CD4-positive, alpha-beta T cell (primary cell): ENCODE measurements around the gene ZNF394. TPM values are rescaled to one million over a fixed set of nuclear protein-coding genes. Genes with fewer than 3 reads are reported as not detected.

Experiments
- ATAC-seq: fragments of 200-7000 bp; cut with Tn5 transposase; one replicate; pipeline ENCODE4 v1.10.0; 2022; ENCODE audit warnings: mild to moderate bottlenecking; ENCODE audit not compliant: poor library complexity
- CTCF ChIA-PET: fragments of 350-600 bp; sonication (Branson Sonifier 250); formaldehyde crosslinking; loops from one replicate; lab custom pipeline; 2021; ENCODE audit warnings: antibody characterized with exemption, inconsistent platforms; lab: Charles Lee
- POLR2A ChIA-PET: fragments of 350-600 bp; sonication (Branson Sonifier 250); formaldehyde crosslinking; loops from one replicate; lab custom pipeline; 2021; ENCODE audit warnings: antibody characterized with exemption, inconsistent platforms; lab: Charles Lee
- DNase-seq, 14 experiments: peaks; one replicate each; pipeline ENCODE4 v3.0.0-alpha.2; 2013 to 2020; ENCODE audit warnings: mixed read lengths in 2 of 14
- H3K27ac ChIP-seq, 2 donors: one replicate each; pipeline versions ENCODE4 v1.5.1 to v1.7.0; 2013; ENCODE audit warnings: low read length in 2 of 2, low read depth in 1 of 2, mild to moderate bottlenecking in 1 of 2
- H3K27me3 ChIP-seq, 2 experiments: 1 replicate in 1 of 2; 2 replicates in 1 of 2; pipeline versions ENCODE4 v1.6.1 to v1.7.0; 2013; ENCODE audit warnings: low read length in 2 of 2, control low read depth in 1 of 2, mild to moderate bottlenecking in 1 of 2, moderate library complexity in 1 of 2; ENCODE audit not compliant: insufficient read depth in 2 of 2, control insufficient read depth in 1 of 2
- H3K36me3 ChIP-seq: one replicate; pipeline ENCODE4 v1.6.1; 2013; ENCODE audit warnings: low read length, control low read depth; ENCODE audit not compliant: insufficient read depth
- H3K4me1 ChIP-seq: one replicate; pipeline ENCODE4 v1.6.1; 2013; ENCODE audit warnings: low read length, control low read depth; ENCODE audit not compliant: insufficient read depth
- H3K4me3 ChIP-seq: one replicate; pipeline ENCODE4 v1.5.1; 2013; ENCODE audit warnings: mild to moderate bottlenecking, low read length, moderate library complexity
- H3K9me3 ChIP-seq, 2 experiments: 1 replicate in 1 of 2; 2 replicates in 1 of 2; pipeline versions ENCODE4 v1.6.1 to v1.7.0; 2013; ENCODE audit warnings: low read length in 2 of 2, mild to moderate bottlenecking in 2 of 2, control low read depth in 1 of 2, moderate library complexity in 1 of 2; ENCODE audit not compliant: control insufficient read depth in 1 of 2, insufficient read depth in 1 of 2
- H3K27ac Mint-ChIP-seq: one replicate; pipeline ENCODE4 v1.8.0; 2020; ENCODE audit warnings: mixed read lengths
- H3K27me3 Mint-ChIP-seq: one replicate; pipeline ENCODE4 v1.8.0; 2021; ENCODE audit warnings: mixed read lengths
- H3K36me3 Mint-ChIP-seq: one replicate; pipeline ENCODE4 v1.8.0; 2021; ENCODE audit warnings: low read depth, mixed read lengths
- H3K4me1 Mint-ChIP-seq: one replicate; pipeline ENCODE4 v1.8.0; 2021; ENCODE audit warnings: low read depth, mixed read lengths
- H3K4me3 Mint-ChIP-seq: one replicate; pipeline ENCODE4 v1.8.0; 2020; ENCODE audit warnings: mild to moderate bottlenecking, mixed read lengths
- H3K9me3 Mint-ChIP-seq: one replicate; pipeline ENCODE4 v1.8.0; 2020; ENCODE audit warnings: mixed read lengths
- CTCF ChIP-seq: fragments of 200-600 bp; IDR thresholded peaks from one replicate; pipeline ENCODE4 v1.8.0; 2022; ENCODE audit warnings: antibody characterized with exemption, mild to moderate bottlenecking
- intact Hi-C, 2 experiments: fragments of 100-400 bp; cut with DNase I in 1 of 2; cut with micrococcal nuclease in 1 of 2; formaldehyde crosslinking; loops; one replicate each; pipeline versions ENCODE4 v1.15.1 to v1.9.0; 2023 to 2025; cut with DNase I, micrococcal nuclease
- total RNA-seq, 174 experiments: library from RNA in 2 of 174; stranded (reverse) in 2 of 174; gene quantifications; one replicate each; pipeline ENCODE4 v1.2.3 and lab custom pipeline; 2021 to 2026

The ZNF394 gene
- total RNA-seq, 2 experiments from 2014 or later = 215 to 223 TPM

GRCh38 chr7:99539213-99539811, 39.2 kb upstream of the ZNF394 start:
- POLR2A ChIA-PET = no interaction called here
- no peak overlapping the region for H3K27ac ChIP-seq

GRCh38 chr7:99535667-99536066, 35.6 kb upstream of the ZNF394 start:
- no peaks in the 10 kb centered on the region for H3K4me1 Mint-ChIP-seq
- Histone ChIP-seq H3K27ac (no peak overlapping the region), H3K4me1 (no peaks in the 10 kb centered on the region), H3K27me3 (no peaks in the 10 kb centered on the region), H3K36me3 (peaks cover 11% of the 10 kb centered on the region), H3K4me3 (no peak overlapping the region), H3K9me3 (peaks cover 41% of the 10 kb centered on the region in 2 experiments)
- no peak for DNase-seq
- intact Hi-C loops = no loop called here
- no peaks in the 10 kb centered on the region for H3K27me3 Mint-ChIP-seq
- ATAC-seq = no peak
- peaks cover 40% of the 10 kb centered on the region for H3K36me3 Mint-ChIP-seq
- TF ChIP-seq CTCF = no peak
- ChIA-PET POLR2A (no interaction called here), CTCF (no interaction called here)
- peaks cover 11% of the 10 kb centered on the region for H3K9me3 Mint-ChIP-seq
- H3K27ac Mint-ChIP-seq = no peak overlapping the region
- H3K4me3 Mint-ChIP-seq = no peak overlapping the region

More at GRCh38 chr7:99539213-99539811, 39.2 kb upstream of the ZNF394 start:
- Histone ChIP-seq H3K4me1 (no peaks in the 10 kb centered on the region), H3K36me3 (no peaks in the 10 kb centered on the region), H3K4me3 (no peak overlapping the region), H3K27me3 (no peaks in the 10 kb centered on the region), H3K9me3 (peaks cover 23 to 37% of the 10 kb centered on the region in 2 experiments)
- peaks cover 18% of the 10 kb centered on the region for H3K36me3 Mint-ChIP-seq
- H3K4me1 Mint-ChIP-seq = no peaks in the 10 kb centered on the region
- CTCF ChIA-PET = interaction anchor here (0.6 kb wide), 1 partner anchor 21 kb away, joined by 4 read pairs; no protein-coding TSS in a partner anchor
- no peak for TF ChIP-seq CTCF
- H3K27ac Mint-ChIP-seq = no peak overlapping the region
- no peaks in the 10 kb centered on the region for H3K27me3 Mint-ChIP-seq
- no peak for DNase-seq
- intact Hi-C loops = no loop called here
- H3K4me3 Mint-ChIP-seq = no peak overlapping the region
- peaks cover 9% of the 10 kb centered on the region for H3K9me3 Mint-ChIP-seq
- no peak for ATAC-seq

- no peak overlapping the region for H3K27ac ChIP-seq
- no peaks in the 10 kb centered on the region for H3K27me3 ChIP-seq
- Mint-ChIP-seq H3K9me3 (peaks cover 9% of the 10 kb centered on the region), H3K27me3 (no peaks in the 10 kb centered on the region), H3K4me3 (no peak overlapping the region), H3K4me1 (no peaks in the 10 kb centered on the region), H3K36me3 (peaks cover 75% of the 10 kb centered on the region), H3K27ac (no peak overlapping the region)
- DNase-seq (no peak), ATAC-seq (no peak)
- H3K4me1 ChIP-seq = peaks cover 4% of the 10 kb centered on the region
- CTCF ChIA-PET = no interaction called here
- peaks cover 34 to 37% of the 10 kb centered on the region in 2 experiments for H3K9me3 ChIP-seq
- H3K4me3 ChIP-seq = no peak overlapping the region
- POLR2A ChIA-PET = interaction anchor here (1.1 kb wide), 1 partner anchor 32 kb away, joined by 3 read pairs; no protein-coding TSS in a partner anchor
- peaks cover 27% of the 10 kb centered on the region for H3K36me3 ChIP-seq
- TF ChIP-seq CTCF = no peak
- intact Hi-C loops = no loop called here
Measured at GRCh38 chr7:99531354-99531765, 31.3 kb upstream of the ZNF394 start.
